ENCODE results near the gene CAB39.

DNA sequence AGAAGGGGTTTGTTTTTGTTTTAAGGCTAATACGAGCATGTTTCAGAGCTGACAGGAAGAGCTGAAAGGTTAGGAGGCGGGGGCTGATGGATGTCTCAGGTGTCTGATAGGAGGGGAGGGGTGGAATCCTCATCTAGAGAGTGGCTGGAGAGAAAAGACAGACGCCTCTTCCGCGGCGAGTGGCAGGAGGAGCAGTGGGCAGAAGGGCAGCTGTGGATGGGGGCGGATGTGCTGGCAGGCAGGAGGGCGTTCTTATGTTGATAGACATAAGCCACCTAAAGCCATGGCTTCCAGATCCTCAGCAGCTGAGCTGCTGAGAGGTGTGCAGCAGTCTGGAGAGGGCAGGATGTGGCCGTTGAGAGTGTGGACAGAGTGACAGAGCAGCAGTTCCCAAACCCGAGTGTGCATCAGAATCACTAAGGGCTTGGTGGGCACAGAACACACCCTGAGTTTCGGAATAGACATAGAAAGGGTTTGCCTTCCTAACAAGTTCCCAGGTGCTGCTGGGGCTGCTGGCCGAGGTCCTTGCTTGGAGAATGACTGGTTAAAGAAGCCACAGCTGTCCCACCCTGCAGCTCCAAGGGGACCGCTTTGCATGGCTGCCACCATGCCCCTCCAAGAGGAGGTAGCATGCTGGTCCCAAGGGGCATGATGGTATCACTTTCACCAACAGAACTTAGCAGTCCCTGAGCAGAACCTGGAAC, 149.1 kb downstream of the CAB39 start:
- TF ChIP-seq CTCF (IDR thresholded peaks at IDR 0.05) (no peak), POLR2A (IDR thresholded peaks at IDR 0.05) (no peak)
